ENCODE measurements around the gene EMCN. TPM values are rescaled to one million over a fixed set of nuclear protein-coding genes. Genes with fewer than 3 reads are reported as not detected.

Gene EMCN
- total and polyA plus RNA-seq, 10 donors, result 0.50 to 4.4 (median 3.0) TPM

GRCh38 chr4:100469555-100469954 is 48.3 kb downstream of the EMCN start:
- H3K27me3 ChIP-seq (replicated peaks in 1 of 7), result no peaks in the 10 kb centered on the region
- DNase-seq, result no peak
- WGBS, 5 donors, result 95 to 100% (median 96%) methylated on average over 1 of the region's 1 CpG; no CpG with 5 or more reads in 2 of the 5 donors
- H3K27ac ChIP-seq, result no peak overlapping the region
- intact Hi-C loops (cut with DNase I; ENCODE audit: low total_unique reads), result no loop called here
- no peaks in the 10 kb centered on the region for H3K36me3 ChIP-seq
- H3K4me3 ChIP-seq, result no peak overlapping the region
- H3K9me3 ChIP-seq, result peaks cover 0 to 6% (median 0%) of the 10 kb centered on the region in 8 donors
- no peaks in the 10 kb centered on the region for H3K4me1 ChIP-seq
- no peak for TF ChIP-seq POLR2A (IDR thresholded peaks at IDR 0.05)
- TF ChIP-seq POLR2AphosphoS5 (IDR thresholded peaks at IDR 0.05), result no peak
- no peak for TF ChIP-seq CTCF (IDR thresholded peaks at IDR 0.05 in 8 of 11, conservative IDR thresholded peaks at IDR 0.05 in 3 of 11)

GRCh38 chr4:100466501-100466900 is 51.3 kb downstream of the EMCN start:
- Histone ChIP-seq H3K36me3 (no peaks in the 10 kb centered on the region), H3K9me3 (peaks cover 0 to 6% (median 0%) of the 10 kb centered on the region in 8 donors), H3K4me3 (no peak overlapping the region), H3K4me1 (no peaks in the 10 kb centered on the region), H3K27ac (no peak overlapping the region), H3K27me3 (replicated peaks in 1 of 7) (no peaks in the 10 kb centered on the region)
- no peak for DNase-seq
- intact Hi-C loops (cut with DNase I; ENCODE audit: low total_unique reads), result no loop called here
- WGBS, 5 donors, result 26 to 60% (median 33%) methylated on average over 1 of the region's 1 CpG
- TF ChIP-seq CTCF (IDR thresholded peaks at IDR 0.05 in 8 of 11, conservative IDR thresholded peaks at IDR 0.05 in 3 of 11), result no peak
- TF ChIP-seq POLR2AphosphoS5 (IDR thresholded peaks at IDR 0.05), result no peak
- no peak for TF ChIP-seq POLR2A (IDR thresholded peaks at IDR 0.05)

GRCh38 chr4:100461807-100462605 is 55.8 kb downstream of the EMCN start:
- no peak overlapping the region for H3K27ac ChIP-seq
- no peaks in the 10 kb centered on the region for H3K4me1 ChIP-seq
- intact Hi-C loops (cut with DNase I; ENCODE audit: low total_unique reads), result no loop called here
- no peaks in the 10 kb centered on the region for H3K27me3 ChIP-seq (replicated peaks in 1 of 7)
- TF ChIP-seq CTCF (IDR thresholded peaks at IDR 0.05 in 8 of 11, conservative IDR thresholded peaks at IDR 0.05 in 3 of 11) (no peak), POLR2AphosphoS5 (IDR thresholded peaks at IDR 0.05) (no peak), POLR2A (IDR thresholded peaks at IDR 0.05) (no peak)
- DNase-seq, result no peak
- H3K9me3 ChIP-seq, result no peaks in the 10 kb centered on the region
- H3K36me3 ChIP-seq, result no peaks in the 10 kb centered on the region
- no peak overlapping the region for H3K4me3 ChIP-seq
- WGBS, 5 donors, result 81 to 94% (median 87%) methylated on average over 5 of the region's 5 CpGs

- intact Hi-C loops (cut with DNase I; ENCODE audit: low total_unique reads), result no loop called here
These were observed 67.4 kb downstream of the EMCN start for GRCh38 chr4:100450449-100450848.

More at GRCh38 chr4:100450449-100450848, 67.4 kb downstream of the EMCN start:
- no peaks in the 10 kb centered on the region for H3K4me1 ChIP-seq
- no peak overlapping the region for H3K4me3 ChIP-seq
- TF ChIP-seq POLR2A (IDR thresholded peaks at IDR 0.05) (no peak), CTCF (IDR thresholded peaks at IDR 0.05 in 8 of 11, conservative IDR thresholded peaks at IDR 0.05 in 3 of 11) (no peak), POLR2AphosphoS5 (IDR thresholded peaks at IDR 0.05) (no peak)
- H3K9me3 ChIP-seq, result peaks cover 0 to 4% (median 0%) of the 10 kb centered on the region in 8 donors
- no peak overlapping the region for H3K27ac ChIP-seq
- no peaks in the 10 kb centered on the region for H3K27me3 ChIP-seq (replicated peaks in 1 of 7)
- WGBS, 5 donors, result 85 to 94% (median 91%) methylated on average over 2 of the region's 2 CpGs
- no peak for DNase-seq
- no peaks in the 10 kb centered on the region for H3K36me3 ChIP-seq

Measured in spleen (tissue), 11 donors.